GM21360 (cell line): ENCODE measurements around the gene YARS2.

Experiments
- ATAC-seq: cut with Tn5 transposase; IDR thresholded peaks from one replicate; pipeline ENCODE4 v1.9.1; 2021; ENCODE audit warnings: mild to moderate bottlenecking, moderate library complexity; ENCODE audit not compliant: unreplicated experiment

The YARS2 gene

DNA sequence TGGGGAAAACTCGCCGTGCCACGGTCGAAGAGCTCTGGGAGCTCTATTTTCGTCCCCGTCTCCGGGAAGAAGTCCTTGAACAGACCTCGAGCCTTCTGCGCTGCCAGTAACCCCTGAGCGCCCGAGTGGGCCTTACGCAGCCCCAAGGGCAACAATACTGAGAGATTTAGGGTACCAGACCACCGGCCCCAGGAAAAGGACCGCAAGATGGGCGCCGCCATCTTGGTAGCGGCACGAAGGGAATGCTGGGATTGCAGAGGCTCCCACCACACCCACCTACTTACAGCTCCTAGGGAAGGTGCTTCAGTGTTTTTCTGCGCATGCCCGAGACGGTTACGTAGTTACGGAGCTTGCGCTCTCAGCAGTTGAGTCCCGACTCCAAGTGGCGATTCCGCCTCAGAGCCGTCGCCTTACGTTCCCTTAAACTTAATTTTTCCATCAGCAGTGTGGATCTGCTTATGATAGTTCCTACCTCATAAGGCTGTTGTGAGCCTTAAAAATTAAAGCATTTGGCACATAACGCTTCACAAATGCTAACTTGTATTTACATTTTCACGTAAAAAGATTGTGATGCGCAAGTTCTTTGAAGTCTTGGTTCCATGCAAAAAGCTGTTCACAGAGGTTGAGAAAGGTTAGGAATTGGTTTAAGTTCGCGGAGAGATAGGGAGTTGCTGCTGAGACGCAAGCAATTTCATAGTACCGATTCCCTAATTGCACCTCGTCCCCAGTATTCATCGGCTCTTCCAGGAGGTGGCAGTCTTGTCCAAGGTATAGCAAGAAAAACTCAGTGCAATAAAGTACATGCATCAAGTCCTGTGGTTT is at the start of gene YARS2:
YARS2 (minus strand) TSS at position 244 of the 822 bp plus-strand sequence; CDS start at position 221, 23 bp downstream.
- peak; percentile 84 for ATAC-seq

DNA sequence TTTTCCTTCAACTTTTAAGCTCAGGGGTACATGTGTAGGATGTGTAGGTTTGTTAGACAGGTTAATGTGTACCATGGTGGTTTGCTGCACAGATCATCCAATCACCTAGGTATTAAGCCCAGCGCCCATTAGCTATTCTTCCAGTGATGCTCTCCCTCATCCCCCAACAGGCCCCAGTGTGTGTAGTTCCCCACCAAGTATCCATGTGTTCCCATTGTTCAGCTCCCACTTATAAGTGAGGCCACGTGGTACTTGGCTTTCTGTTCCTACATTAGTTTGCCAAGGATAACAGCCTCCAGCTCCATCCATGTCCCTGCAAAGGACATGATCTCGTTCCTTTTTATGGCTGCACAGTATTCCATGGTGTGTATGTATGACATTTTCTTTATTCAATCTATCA is 48.6 kb upstream of the YARS2 start:
- ATAC-seq: no peak

DNA sequence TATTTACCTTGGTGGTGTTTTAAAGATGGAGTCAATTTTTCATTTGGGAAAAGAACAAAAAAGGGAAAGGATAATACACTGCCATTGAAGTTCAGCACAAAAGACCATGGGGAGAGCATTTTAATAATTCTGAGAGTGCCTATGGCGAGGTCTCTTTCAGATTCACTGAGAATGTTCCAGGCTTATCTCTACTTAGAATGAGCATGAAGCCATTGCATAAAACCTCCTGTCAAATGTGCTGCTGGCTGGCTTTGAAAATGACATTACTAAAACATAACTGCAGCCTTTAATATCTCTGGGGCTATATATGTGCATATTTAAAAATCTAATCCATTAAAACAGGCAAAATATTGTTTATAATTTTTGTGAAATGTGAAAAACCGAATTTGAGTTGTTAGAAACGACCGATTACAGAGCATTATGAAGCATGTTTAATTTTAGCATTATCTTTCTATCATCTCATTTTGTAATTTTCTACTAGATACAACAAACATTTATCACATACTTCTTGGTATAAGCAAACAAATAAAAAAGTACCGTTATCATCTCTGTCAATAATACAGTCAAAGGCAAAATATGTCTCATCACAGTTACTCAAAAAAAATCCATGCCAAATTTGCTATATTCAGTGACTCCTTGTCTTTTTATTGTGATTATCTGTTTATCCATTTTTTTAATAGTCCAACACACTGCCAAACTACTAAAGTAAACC is 45.7 kb upstream of the YARS2 start:
- no peak for ATAC-seq

DNA sequence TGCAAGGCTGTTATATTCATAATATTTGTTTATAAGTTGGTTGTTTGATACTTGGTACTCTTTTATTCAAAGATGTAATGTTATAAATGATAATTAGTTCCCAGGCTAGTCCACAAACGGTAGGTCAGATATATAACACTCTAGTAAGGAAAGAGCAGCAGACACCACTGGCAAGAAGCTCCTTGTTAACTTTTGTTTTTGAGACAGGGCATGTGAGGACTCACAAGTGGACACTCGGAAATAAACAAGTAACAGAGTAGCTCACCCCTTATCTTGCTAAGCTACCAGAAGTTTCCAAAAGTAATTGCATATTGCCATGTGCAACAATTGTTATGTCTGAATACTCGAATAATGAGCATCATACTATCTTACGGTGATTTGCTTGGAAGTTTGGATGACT is 38.6 kb upstream of the YARS2 start:
- no peak for ATAC-seq

DNA sequence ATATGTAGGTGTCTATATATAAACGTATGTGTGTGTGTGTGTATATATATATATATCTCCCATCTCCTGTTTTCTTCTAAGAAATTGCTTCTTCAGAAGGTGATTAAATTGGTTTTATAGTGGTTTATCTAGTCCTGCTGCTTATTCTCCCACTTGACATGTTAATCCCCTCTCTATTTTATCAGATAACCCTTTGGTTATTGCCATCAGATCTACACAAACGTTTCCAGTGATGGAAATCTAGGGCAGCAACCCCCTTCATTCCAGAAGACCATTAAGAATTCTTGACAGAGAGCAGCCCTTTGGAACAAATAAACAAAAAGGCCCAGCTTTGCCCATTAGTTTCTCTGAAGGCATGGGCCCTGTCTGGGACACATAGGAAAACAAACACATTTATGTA is 34.2 kb upstream of the YARS2 start:
- ATAC-seq: no peak

DNA sequence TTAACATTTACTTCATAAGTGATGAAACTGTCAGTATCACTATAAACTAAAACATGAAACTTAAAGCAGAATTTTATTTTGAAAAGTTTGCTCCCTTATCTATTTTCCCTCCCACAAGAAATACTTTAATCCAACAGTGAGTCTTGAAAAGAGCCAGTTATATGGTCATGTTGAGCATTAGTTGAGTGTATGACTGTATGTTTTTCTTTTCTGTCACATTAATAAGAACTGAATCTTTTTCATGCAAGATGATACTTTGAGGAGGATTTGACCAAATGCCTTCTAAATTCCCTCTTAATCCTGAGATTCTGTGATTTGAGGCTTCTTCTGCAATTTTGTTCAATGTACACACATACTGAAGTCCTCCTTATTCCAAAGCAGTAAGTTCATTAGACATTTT is 33.7 kb upstream of the YARS2 start:
- no peak for ATAC-seq

DNA sequence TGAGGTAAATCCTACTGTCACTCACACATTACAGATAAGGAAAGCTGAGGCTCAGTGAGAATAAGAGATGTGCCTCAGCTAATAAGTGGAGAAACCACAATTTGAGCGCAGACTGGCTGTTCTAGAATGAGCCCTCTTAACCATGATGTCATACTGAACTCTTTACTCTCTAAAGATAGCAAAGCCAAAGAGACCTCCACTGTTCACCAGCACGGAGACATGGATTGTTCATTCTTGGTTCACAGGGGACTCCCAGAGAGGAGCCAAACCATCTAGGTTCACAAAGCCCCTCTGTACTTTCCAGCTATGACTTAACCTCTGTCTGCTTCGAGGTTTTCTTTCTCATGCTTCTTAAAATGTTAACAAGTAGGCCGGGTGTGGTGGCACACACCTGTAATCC is 32.7 kb upstream of the YARS2 start:
- ATAC-seq: no peak

DNA sequence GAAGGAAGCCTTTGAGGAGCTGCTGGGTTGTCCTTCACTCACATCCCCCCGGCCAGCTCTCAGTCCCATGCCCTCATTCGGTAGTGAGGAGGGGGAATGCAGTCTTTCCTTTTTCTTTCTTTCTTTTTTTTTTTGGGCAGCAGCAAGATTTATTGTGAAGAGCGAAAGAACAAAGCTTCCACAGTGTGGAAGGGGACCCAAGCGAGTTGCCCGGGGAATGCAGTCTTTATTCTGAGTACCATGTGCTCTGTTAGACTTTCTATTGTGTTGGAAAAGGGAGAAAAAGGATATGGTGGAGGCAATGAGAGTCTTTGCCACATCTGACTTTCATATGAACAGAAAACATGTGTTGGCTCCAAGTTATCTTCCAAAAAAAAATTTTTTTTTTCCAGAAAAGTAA is 29.9 kb upstream of the YARS2 start:
- ATAC-seq: no peak

DNA sequence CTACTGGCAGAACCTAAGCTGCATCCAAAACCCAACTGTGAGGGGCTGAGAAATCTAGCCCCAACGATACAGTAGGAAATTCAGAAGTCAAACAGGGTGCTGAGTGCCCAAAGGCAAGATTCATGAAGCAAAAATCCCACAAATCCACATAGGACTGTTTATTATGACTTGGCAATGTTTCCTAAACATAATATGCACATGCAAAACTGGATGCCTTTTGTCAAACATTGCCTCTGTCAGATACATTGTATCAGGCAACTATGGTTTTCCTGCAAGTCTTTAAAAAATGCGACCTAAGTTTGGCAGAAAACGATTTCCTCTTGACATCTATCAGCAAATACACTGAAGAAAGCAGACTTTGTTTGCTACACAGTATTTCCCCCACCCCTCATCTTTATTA is 27.3 kb upstream of the YARS2 start:
- ATAC-seq: no peak

DNA sequence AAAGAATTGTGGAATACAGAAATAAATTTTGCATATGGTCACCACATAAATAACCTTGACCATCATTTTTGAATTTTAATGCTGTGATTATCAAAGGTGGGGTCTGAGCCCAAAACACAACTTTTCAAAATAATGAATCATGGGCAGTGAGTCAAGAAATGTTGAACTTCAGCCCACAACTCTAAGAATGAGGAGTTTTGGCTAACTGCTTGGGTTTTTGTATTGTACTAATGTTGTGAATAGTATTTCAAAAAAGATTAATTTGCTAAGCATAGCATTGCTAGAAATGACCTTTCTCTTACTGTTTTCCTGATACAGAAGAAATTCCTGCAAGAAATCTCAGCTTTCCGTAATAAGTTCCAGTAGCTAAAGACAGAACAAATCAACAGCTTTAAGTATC is 24.4 kb upstream of the YARS2 start:
- no peak for ATAC-seq

DNA sequence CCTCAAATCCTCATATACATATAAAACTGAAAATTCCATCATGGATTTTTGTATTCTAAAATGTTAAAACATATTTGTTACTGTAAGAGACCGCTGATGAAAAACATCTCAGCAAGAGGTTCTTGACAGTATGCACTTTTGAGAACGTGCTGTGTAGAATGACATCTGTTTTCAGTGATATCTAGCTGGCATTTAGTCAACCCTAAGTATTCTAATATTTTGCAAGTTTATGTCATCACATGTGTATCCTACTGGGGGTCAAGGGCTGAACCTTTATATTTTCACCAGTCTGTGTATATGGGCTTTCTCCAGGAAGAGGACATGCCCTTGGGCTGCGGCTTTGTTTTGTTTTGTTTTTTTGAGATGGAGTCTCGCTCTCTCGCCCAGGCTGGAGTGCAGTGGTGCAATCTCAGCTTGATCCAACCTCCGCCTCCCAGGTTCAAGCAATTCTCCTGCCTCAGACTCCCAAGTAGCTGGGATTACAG is 22.0 kb upstream of the YARS2 start:
- no peak for ATAC-seq

DNA sequence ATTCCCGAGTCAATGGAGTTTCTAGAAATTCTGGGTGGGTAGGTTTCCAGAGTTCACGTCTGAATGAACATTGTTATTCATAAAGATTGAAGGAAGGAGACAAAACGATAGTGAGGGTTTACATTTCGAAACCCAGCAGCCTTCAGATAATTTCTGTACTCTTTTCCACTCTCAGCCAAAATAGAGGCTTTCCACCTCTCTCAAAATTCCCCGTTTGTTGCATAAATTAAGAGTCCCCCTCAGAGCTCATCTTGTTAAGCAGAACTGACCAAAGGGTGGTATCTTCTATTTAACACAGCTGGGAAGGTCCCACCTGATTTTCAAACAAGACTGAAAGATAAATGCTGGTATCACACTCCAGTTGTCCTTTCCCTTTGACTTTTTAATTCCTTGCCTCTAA is 21.5 kb upstream of the YARS2 start:
- ATAC-seq: no peak

DNA sequence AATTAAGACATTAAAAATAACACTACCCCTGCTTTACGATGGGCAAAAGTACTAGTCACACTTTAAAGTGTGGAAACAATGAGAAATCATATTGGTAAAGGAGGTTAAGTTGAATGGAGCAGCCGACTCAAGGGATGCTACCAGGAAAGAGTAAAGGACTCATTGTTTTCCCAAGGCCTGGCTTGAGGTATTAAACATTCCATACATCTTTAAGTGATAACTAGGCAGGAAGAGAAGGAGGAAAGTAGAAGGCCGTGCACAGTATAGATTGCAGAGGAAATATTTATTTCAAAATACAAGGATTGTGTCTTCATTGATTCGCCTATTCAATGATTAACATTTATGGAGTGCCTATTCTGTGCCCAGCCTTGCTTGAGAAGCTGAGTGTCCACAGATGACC is 20.6 kb upstream of the YARS2 start:
- no peak for ATAC-seq

DNA sequence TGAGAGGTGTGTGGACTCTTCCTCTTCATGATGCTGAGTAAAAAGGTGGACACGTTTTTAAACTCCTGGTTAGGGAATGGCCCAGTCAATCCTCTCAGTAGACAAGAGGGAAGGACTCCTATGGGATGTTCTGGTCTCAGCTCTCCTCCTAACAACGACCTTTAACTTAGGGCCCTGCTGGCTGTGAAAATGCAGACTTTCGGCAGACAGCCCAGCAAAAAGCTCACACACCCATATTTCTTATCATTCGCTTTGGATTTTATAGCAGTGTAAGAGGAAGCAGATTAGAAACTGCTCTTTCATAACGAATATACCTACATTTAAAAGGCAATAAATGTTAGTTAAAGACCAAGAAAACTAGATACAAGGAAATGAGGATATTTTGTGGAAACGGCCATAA is 18.0 kb upstream of the YARS2 start:
- no peak for ATAC-seq

DNA sequence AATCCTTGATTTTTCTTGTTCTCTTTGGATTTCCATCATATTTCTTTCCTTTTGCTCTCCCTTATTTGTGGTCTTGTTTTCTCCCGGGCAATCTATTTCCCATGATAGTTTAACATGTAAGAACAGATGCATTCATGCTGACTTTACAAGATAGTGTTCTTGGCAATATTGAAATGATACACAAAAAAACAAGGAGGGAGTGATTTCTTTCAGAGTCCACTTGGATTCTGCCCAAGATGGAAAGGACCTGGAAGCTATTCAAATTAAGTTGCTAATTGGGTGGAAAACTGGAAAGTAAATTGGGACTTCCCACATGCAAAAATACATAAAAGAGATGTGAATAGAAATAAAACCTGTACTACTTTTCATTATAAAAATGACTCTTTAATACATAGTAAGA is 14.4 kb upstream of the YARS2 start:
- ATAC-seq: no peak

DNA sequence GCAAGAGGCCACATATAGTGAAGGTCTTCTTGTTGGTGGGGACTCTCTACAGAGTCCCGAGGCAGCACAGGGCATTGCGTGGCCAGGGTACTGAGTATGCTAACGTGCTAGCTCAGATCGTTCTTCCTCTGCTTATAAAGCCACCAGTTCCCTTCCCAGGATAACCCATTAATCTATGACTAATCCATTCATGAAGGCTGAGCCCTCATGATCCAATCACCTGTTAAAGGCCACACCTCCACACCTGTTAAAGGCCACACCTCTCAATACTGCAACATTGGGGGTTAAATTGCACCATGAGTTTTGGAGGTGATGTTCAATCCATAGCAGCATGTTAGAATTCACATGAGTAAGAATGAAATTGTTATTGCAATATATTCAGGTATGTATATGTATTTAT is 12.8 kb upstream of the YARS2 start:
- ATAC-seq: no peak

DNA sequence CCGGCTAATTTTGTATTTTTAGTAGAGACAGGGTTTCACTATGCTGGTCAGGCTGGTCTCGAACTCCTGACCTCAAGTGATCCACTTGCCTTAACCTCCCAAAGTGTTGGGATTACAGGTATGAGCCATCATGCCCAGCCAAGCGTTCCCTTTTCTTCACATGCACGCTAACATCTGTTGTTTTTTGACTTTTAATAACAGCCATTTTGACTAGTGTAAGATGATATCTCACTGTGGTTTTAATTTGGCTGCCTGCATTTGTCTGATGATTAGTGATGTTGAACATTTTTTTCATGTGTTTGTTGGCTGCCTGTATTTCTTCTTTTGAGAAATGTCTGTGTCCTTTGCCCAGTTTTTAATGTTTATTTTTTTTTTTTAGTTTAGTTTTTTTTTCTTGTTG is 10.2 kb upstream of the YARS2 start:
- ATAC-seq: no peak

DNA sequence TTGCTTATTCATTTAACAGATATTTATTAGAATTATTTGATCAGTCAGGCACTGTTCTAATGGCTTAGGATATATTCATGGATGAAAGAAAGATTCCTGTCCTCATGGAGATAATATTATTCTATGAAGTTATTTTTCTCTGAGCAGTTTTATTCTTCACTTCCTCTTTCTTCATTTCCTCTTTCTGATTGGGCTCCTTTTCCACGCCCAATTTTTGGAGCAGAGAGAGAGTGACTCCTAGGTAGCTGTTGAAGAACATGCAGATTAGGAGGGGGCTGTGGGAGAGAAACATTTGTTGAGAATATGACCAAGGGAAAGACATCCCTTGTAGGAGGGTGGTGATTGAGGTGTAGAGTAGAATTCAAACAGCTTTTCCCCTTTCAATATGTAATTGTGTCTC is 6.0 kb upstream of the YARS2 start:
- peak; percentile 81 for ATAC-seq

DNA sequence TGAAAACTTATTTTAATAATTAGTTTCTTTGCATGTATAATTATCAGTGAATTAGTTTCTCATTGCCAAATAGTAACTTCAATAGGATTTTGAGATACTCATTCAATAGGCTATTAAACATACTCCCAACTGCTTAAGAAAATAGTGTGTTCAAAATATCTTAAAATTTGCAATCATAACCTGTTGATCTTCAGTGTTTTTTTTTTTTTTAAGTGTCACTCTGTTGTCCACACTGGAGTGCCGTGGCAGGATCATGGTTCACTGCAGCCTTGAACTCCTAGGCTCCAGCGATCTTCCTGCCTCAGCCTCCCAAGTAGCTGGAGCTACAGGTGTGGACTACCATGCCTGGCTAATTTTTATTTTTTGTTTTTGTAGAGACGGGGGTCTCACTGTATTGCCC is 1.5 kb upstream of the YARS2 start:
- no peak for ATAC-seq

DNA sequence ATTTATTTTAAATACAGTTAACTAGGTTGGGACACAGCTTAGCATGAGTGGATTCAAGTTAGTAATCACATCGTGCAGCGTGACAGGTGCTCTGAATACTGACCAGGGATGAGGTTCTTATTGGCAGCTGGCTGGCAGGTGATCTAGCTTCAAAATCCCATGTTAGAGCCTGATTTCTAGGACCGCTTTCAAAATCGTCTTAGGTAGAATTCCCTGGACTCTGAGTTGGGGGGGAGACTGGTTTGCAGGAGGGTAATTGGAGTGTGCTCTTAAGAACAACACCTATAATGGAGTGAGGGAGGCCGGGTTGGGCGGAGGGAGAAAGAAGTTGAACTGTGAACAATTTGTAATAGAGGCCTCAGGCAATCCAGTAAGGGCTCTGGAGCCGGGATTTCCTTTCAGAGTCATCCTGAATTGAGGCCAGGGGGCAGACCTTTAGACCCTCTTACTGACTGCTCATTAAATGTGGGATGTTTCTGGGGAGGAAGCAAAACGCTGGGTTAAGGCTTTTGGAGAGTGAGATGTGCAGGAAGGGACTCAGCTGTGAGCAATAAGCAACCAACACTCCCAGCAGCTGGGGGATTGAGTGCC is 874 bp upstream of the YARS2 start:
- no peak for ATAC-seq

DNA sequence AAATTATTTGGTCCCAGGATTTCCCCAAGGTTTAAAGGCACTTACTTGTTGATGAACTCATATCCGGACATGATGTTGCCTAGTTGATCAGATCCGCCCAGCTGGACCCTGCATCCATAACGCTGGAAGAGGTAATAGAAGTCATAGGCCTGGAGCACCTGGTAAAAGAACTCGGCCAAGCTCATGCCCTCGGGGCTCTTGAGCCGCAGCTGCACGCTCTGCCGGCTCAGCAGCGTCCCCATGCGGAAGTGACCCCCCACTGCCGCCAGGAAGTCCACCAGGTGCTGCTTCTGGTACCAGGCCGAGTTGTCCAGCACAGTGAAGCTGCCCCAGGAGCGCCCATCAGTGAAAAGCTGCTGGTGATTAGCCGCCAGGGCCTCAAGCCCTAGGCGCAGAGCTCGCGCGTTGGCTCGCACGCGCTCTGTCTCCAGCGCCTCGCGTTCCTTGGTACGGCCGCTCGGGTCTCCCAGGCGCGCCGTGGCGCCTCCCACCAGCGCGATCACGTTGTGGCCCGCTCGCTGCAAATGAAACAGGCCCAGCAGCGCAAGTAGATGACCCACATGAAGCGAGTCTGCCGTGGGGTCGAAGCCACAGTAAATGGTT is 545 bp downstream of the YARS2 start:
- ATAC-seq: peak; percentile 75

DNA sequence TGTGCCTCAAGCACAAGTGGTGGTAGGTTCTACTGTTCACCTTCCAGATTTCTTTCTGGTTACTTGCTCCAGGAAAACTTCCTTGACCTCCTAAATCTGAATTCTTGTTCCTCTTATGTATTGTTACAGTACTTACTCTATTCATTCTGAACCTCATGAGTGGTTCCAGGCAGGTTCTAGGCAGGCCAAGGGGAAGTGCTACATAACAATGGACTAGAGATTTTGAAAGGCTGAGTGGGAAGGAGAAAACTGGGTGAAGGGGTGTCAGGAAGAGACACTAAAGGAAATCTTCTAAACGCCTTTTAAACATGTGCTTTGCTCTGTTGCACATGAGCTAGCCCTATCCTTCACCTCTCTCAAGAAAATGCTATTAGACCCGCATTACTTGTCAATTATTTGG is 1.6 kb downstream of the YARS2 start:
- no peak for ATAC-seq
